ENCODE results near the gene RSBN1L. TPM values are rescaled to one million over a fixed set of nuclear protein-coding genes. Genes with fewer than 3 reads are reported as not detected.

The RSBN1L gene
- polyA plus RNA-seq, 3 donors = 1.3 to 10.0 (median 2.2) TPM

- H3K79me2 ChIP-seq (ENCODE audit: insufficient read depth, low read length) = no peaks in the 10 kb centered on the region
- Mint-ChIP-seq H3K4me1 (peaks cover 12% of the 10 kb centered on the region), H3K27me3 (ENCODE audit: low read depth in 3 of 3) (peaks cover 0 to 1% (median 0%) of the 10 kb centered on the region in 3 donors), H3K9me3 (peaks cover 0 to 3% (median 0%) of the 10 kb centered on the region in 7 donors), H3K4me3 (no peak overlapping the region), H3K27ac (no peak overlapping the region), H3K36me3 (peaks cover 12 to 29% of the 10 kb centered on the region in 2 donors)
- H2AFZ ChIP-seq (ENCODE audit: insufficient read depth, low read depth, low read length, poor library complexity, severe bottlenecking) = no peak overlapping the region
- whole genome bisulfite sequencing (ENCODE audit: insufficient coverage) = 93% methylated on average over 2 of the region's 7 CpGs
- H3K9ac ChIP-seq (ENCODE audit: insufficient read depth, low read length, poor library complexity, severe bottlenecking) = no peak overlapping the region
- no peaks in the 10 kb centered on the region for H4K20me1 ChIP-seq (ENCODE audit: insufficient read depth, low read length)
- H3K4me3 ChIP-seq (replicated peaks in 1 of 3; ENCODE audit: low read depth in 2 of 3, low read length in 3 of 3) = no peak overlapping the region
- intact Hi-C loops (cut with micrococcal nuclease) = no loop called here
- no peaks in the 10 kb centered on the region for H3K9me3 ChIP-seq (replicated peaks in 1 of 2; ENCODE audit: control insufficient read depth in 1 of 2, insufficient read depth in 1 of 2, low read length in 2 of 2)
- no peaks in the 10 kb centered on the region for H3K27me3 ChIP-seq (ENCODE audit: control insufficient read depth in 2 of 2, insufficient read depth in 2 of 2, low read length in 2 of 2)
- H3K27ac ChIP-seq (ENCODE audit: low read depth in 1 of 2, low read length in 2 of 2) = no peak overlapping the region
- H3K4me2 ChIP-seq (replicated peaks; ENCODE audit: extremely low read depth, low read length, poor library complexity, severe bottlenecking) = no peak overlapping the region
- DNase-seq = no peak
- no peak for TF ChIP-seq CTCF (IDR thresholded peaks at IDR 0.05)
- peaks cover 7 to 8% of the 10 kb centered on the region in 2 donors for H3K4me1 ChIP-seq (ENCODE audit: control insufficient read depth in 1 of 2, insufficient read depth in 2 of 2, low read length in 2 of 2)
- peaks cover 5 to 25% of the 10 kb centered on the region in 2 donors for H3K36me3 ChIP-seq (replicated peaks in 1 of 2; ENCODE audit: control insufficient read depth in 1 of 2, insufficient read depth in 2 of 2, low read length in 2 of 2)
These were observed 16.0 kb upstream of the RSBN1L start for GRCh38 chr7:77680266-77680665.

- TF ChIP-seq CTCF (IDR thresholded peaks at IDR 0.05) = no peak
- no peak overlapping the region for H3K4me3 ChIP-seq (replicated peaks in 1 of 3; ENCODE audit: low read depth in 2 of 3, low read length in 3 of 3)
These were observed 12.2 kb upstream of the RSBN1L start for GRCh38 chr7:77684030-77684429.

More at GRCh38 chr7:77684030-77684429, 12.2 kb upstream of the RSBN1L start:
- no peak overlapping the region for H3K4me3 Mint-ChIP-seq
- intact Hi-C loops (cut with micrococcal nuclease) = no loop called here
- peaks cover 30% of the 10 kb centered on the region for H3K4me1 Mint-ChIP-seq
- Histone ChIP-seq H4K20me1 (ENCODE audit: insufficient read depth, low read length) (no peaks in the 10 kb centered on the region), H2AFZ (ENCODE audit: insufficient read depth, low read depth, low read length, poor library complexity, severe bottlenecking) (no peak overlapping the region), H3K4me2 (replicated peaks; ENCODE audit: extremely low read depth, low read length, poor library complexity, severe bottlenecking) (no peak overlapping the region), H3K27ac (ENCODE audit: low read depth in 1 of 2, low read length in 2 of 2) (no peak overlapping the region), H3K27me3 (ENCODE audit: control insufficient read depth in 2 of 2, insufficient read depth in 2 of 2, low read length in 2 of 2) (no peaks in the 10 kb centered on the region), H3K79me2 (ENCODE audit: insufficient read depth, low read length) (peaks cover 9% of the 10 kb centered on the region), H3K36me3 (replicated peaks in 1 of 2; ENCODE audit: control insufficient read depth in 1 of 2, insufficient read depth in 2 of 2, low read length in 2 of 2) (peaks cover 5 to 25% of the 10 kb centered on the region in 2 donors), H3K9ac (ENCODE audit: insufficient read depth, low read length, poor library complexity, severe bottlenecking) (no peak overlapping the region), H3K9me3 (replicated peaks in 1 of 2; ENCODE audit: control insufficient read depth in 1 of 2, insufficient read depth in 1 of 2, low read length in 2 of 2) (no peaks in the 10 kb centered on the region), H3K4me1 (ENCODE audit: control insufficient read depth in 1 of 2, insufficient read depth in 2 of 2, low read length in 2 of 2) (peaks cover 14 to 18% of the 10 kb centered on the region in 2 donors)
- peaks cover 14 to 24% of the 10 kb centered on the region in 2 donors for H3K36me3 Mint-ChIP-seq
- WGBS (ENCODE audit: insufficient coverage) = 75% methylated on average over 8 of the region's 9 CpGs
- H3K27ac Mint-ChIP-seq = peak overlapping the region in 3 of 7 donors; percentile 51 to 55 (median 54)
- peaks cover 0 to 3% (median 0%) of the 10 kb centered on the region in 7 donors for H3K9me3 Mint-ChIP-seq
- H3K27me3 Mint-ChIP-seq (ENCODE audit: low read depth in 3 of 3) = no peaks in the 10 kb centered on the region
- no peak for DNase-seq

Measured in CD14-positive monocyte (primary cell).